Nephron progenitor cell (in vitro differentiated cells): ENCODE data around the gene SGTB.

Experiments
- DNase-seq: peaks from one replicate; pipeline ENCODE4 v3.0.0; 2021
- H3K27ac Mint-ChIP-seq: 2 replicates; pipeline ENCODE4 v1.8.0; 2021; ENCODE audit warnings: mild to moderate bottlenecking, moderate library complexity, mixed read lengths
- H3K27me3 Mint-ChIP-seq: 2 replicates; pipeline ENCODE4 v1.8.0; 2021; ENCODE audit warnings: mild to moderate bottlenecking, low read depth, mixed read lengths; ENCODE audit not compliant: poor library complexity
- H3K36me3 Mint-ChIP-seq: 2 replicates; pipeline ENCODE4 v1.8.0; 2021; ENCODE audit warnings: low read depth, mixed read lengths
- H3K4me1 Mint-ChIP-seq: 2 replicates; pipeline ENCODE4 v1.8.0; 2021; ENCODE audit warnings: mixed read lengths
- H3K4me3 Mint-ChIP-seq: 2 replicates; pipeline ENCODE4 v1.8.0; 2021; ENCODE audit warnings: mild to moderate bottlenecking, moderate library complexity, mixed read lengths
- H3K9me3 Mint-ChIP-seq: 2 replicates; pipeline ENCODE4 v1.8.0; 2021; ENCODE audit warnings: mild to moderate bottlenecking, moderate library complexity, mixed read lengths
- CTCF ChIP-seq: fragments of 200-600 bp; sonication (generic); IDR thresholded peaks from 2 replicates; pipeline ENCODE4 v1.5.0; 2021; ENCODE audit warnings: antibody characterized with exemption

Gene SGTB

GRCh38 chr5:65646938-65647337, 75.0 kb downstream of the SGTB start:
- Mint-ChIP-seq H3K27ac (no peak overlapping the region), H3K4me3 (no peak overlapping the region), H3K9me3 (no peaks in the 10 kb centered on the region), H3K36me3 (peaks cover 13% of the 10 kb centered on the region), H3K4me1 (no peaks in the 10 kb centered on the region), H3K27me3 (no peaks in the 10 kb centered on the region)
- TF ChIP-seq CTCF: no peak
- no peak for DNase-seq

GRCh38 chr5:65640240-65640639, 81.7 kb downstream of the SGTB start:
- Mint-ChIP-seq H3K4me1 (no peaks in the 10 kb centered on the region), H3K27me3 (no peaks in the 10 kb centered on the region), H3K4me3 (no peak overlapping the region), H3K36me3 (peaks cover 39% of the 10 kb centered on the region), H3K9me3 (no peaks in the 10 kb centered on the region), H3K27ac (no peak overlapping the region)
- TF ChIP-seq CTCF: no peak
- DNase-seq: no peak

GRCh38 chr5:65630981-65631380, 90.9 kb downstream of the SGTB start:
- H3K27me3 Mint-ChIP-seq: no peaks in the 10 kb centered on the region
- DNase-seq: no peak
- peaks cover 8% of the 10 kb centered on the region for H3K4me1 Mint-ChIP-seq
- H3K27ac Mint-ChIP-seq: no peak overlapping the region
- no peaks in the 10 kb centered on the region for H3K9me3 Mint-ChIP-seq
- H3K4me3 Mint-ChIP-seq: no peak overlapping the region
- peaks cover 25% of the 10 kb centered on the region for H3K36me3 Mint-ChIP-seq
- TF ChIP-seq CTCF: no peak

GRCh38 chr5:65625743-65626142, 96.2 kb downstream of the SGTB start:
- Mint-ChIP-seq H3K27ac (peak overlapping the region; percentile 59), H3K9me3 (no peaks in the 10 kb centered on the region), H3K4me1 (peaks cover 33% of the 10 kb centered on the region), H3K27me3 (no peaks in the 10 kb centered on the region), H3K4me3 (peak overlapping the region; percentile 98), H3K36me3 (peaks cover 18% of the 10 kb centered on the region)
- TF ChIP-seq CTCF: no peak
- no peak for DNase-seq

GRCh38 chr5:65624571-65625555, 97.0 kb downstream of the SGTB start, which contains the start of the genes SHLD3 and TRAPPC13:
SHLD3 (plus strand) TSS chr5:65625027; CDS start chr5:65629588, 4,561 bp downstream.
TRAPPC13 (plus strand) TSS chr5:65625027; CDS start chr5:65625061, 34 bp downstream.
- Mint-ChIP-seq H3K36me3 (peaks cover 16% of the 10 kb centered on the region), H3K4me3 (peak within 1 kb of the TSS; percentile 98), H3K27me3 (no peaks in the 10 kb centered on the region), H3K4me1 (peaks cover 33% of the 10 kb centered on the region), H3K27ac (peak within 1 kb of the TSS; percentile 99), H3K9me3 (no peaks in the 10 kb centered on the region)
- DNase-seq: peak; percentile 71
- TF ChIP-seq CTCF: no peak
